ENCODE measurements around the gene MOK.

DNA sequence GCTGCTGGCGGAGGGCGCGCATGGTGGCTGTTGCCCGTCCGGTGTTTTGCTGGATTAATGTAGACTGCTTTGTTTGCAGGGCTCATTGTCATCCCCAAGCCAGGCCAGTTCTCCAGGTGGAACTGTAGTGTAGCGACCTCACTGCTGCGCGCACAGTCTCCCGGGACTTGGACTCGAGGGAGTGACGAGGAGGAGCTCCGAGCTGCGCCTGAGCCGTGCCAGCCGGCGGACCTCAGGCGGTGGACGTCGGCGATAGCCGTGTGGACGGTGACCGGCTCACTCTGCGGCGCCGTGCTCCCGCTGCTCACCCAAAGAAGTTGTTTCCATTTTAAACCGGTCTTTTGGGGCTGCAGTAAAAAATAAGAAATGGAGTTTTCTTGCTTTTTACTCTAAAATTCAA is 82.2 kb downstream of the MOK start:
- TF ChIP-seq, protein P1, sequence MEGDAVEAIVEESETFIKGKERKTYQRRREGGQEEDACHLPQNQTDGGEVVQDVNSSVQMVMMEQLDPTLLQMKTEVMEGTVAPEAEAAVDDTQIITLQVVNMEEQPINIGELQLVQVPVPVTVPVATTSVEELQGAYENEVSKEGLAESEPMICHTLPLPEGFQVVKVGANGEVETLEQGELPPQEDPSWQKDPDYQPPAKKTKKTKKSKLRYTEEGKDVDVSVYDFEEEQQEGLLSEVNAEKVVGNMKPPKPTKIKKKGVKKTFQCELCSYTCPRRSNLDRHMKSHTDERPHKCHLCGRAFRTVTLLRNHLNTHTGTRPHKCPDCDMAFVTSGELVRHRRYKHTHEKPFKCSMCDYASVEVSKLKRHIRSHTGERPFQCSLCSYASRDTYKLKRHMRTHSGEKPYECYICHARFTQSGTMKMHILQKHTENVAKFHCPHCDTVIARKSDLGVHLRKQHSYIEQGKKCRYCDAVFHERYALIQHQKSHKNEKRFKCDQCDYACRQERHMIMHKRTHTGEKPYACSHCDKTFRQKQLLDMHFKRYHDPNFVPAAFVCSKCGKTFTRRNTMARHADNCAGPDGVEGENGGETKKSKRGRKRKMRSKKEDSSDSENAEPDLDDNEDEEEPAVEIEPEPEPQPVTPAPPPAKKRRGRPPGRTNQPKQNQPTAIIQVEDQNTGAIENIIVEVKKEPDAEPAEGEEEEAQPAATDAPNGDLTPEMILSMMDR (IDR thresholded peaks at IDR 0.05), result no peak
- TF ChIP-seq POLR2A (IDR thresholded peaks at IDR 0.05) (no peak), EP300 (IDR thresholded peaks at IDR 0.05) (no peak)

Data from tibial nerve (tissue), 4 donors.